Stimulated activated CD4-positive, alpha-beta T cell treated with anti-CD3 and anti-CD28 coated beads, Interleukin-1b, Interleukin-23, amount 100 ng/mL, for 48 hours (primary cell): Measurements from ENCODE around the gene MED6.

ENCODE experiments used
- DNase-seq: peaks from one replicate; pipeline ENCODE4 v3.0.0-alpha.2; 2020

The MED6 gene

GRCh38 chr14:70600382-70601157, at the start of gene MED6:
TSS of gene MED6 (minus strand) at chr14:70600655. CDS start at chr14:70600637, 18 bp downstream.
- DNase-seq = peak; percentile 92

- no peak for DNase-seq
Observed at GRCh38 chr14:70649803-70650202, 49.3 kb upstream of the MED6 start.

- no peak for DNase-seq
Observed at GRCh38 chr14:70648346-70648745, 47.9 kb upstream of the MED6 start.

- no peak for DNase-seq
Observed at GRCh38 chr14:70646705-70647104, 46.2 kb upstream of the MED6 start.

GRCh38 chr14:70645892-70646291, 45.4 kb upstream of the MED6 start:
- DNase-seq = no peak

GRCh38 chr14:70643967-70644366, 43.5 kb upstream of the MED6 start:
- DNase-seq = no peak

GRCh38 chr14:70642303-70643235, 42.1 kb upstream of the MED6 start:
- DNase-seq = peak; percentile 20

GRCh38 chr14:70641548-70642302, 41.3 kb upstream of the MED6 start, which contains the start of gene TTC9:
TSS of gene TTC9 (plus strand) at chr14:70641916. CDS start at chr14:70642130, 214 bp downstream.
- no peak for DNase-seq

- DNase-seq = peak; percentile 55
Observed at GRCh38 chr14:70640938-70641547, 40.6 kb upstream of the MED6 start.

GRCh38 chr14:70638416-70638815, 38.0 kb upstream of the MED6 start:
- no peak for DNase-seq

GRCh38 chr14:70635971-70636595, 35.6 kb upstream of the MED6 start:
- DNase-seq = no peak

GRCh38 chr14:70631948-70632347, 31.5 kb upstream of the MED6 start:
- DNase-seq = no peak

GRCh38 chr14:70624972-70625371, 24.5 kb upstream of the MED6 start:
- DNase-seq = no peak

- DNase-seq = peak; percentile 38
Observed at GRCh38 chr14:70622111-70622712, 21.8 kb upstream of the MED6 start.

- DNase-seq = no peak
Observed at GRCh38 chr14:70619708-70620107, 19.3 kb upstream of the MED6 start.

GRCh38 chr14:70618314-70618713, 17.9 kb upstream of the MED6 start:
- no peak for DNase-seq

- no peak for DNase-seq
Observed at GRCh38 chr14:70616646-70617045, 16.2 kb upstream of the MED6 start.

GRCh38 chr14:70611216-70611615, 10.8 kb upstream of the MED6 start:
- no peak for DNase-seq

- DNase-seq = no peak
Observed at GRCh38 chr14:70602254-70602653, 1.8 kb upstream of the MED6 start.

GRCh38 chr14:70601162-70601561, 707 bp upstream of the MED6 start:
- no peak for DNase-seq

- DNase-seq = no peak
Observed at GRCh38 chr14:70599345-70599744, 1.1 kb downstream of the MED6 start.

GRCh38 chr14:70597731-70598130, 2.7 kb downstream of the MED6 start:
- DNase-seq = no peak
